Lower leg skin (tissue), 4 donors: ENCODE results near the gene NFIB. TPM values are rescaled to one million over a fixed set of nuclear protein-coding genes. Genes with fewer than 3 reads are reported as not detected.

Experiments used
- DNase-seq, 2 donors: peaks; one replicate each; pipeline ENCODE4 v3.0.0-alpha.2; 2019; ENCODE audit warnings: low spot score in 2 of 2
- H3K4me3 ChIP-seq: fragments of 200-600 bp; sonication (generic); 2 replicates; pipeline ENCODE4 v1.5.1; 2017; ENCODE audit warnings: mild to moderate bottlenecking, low read depth; ENCODE audit not compliant: poor library complexity, severe bottlenecking
- CTCF ChIP-seq, 3 donors: fragments of 450-650 bp; IDR thresholded peaks; one replicate each; pipeline ENCODE4 v1.5.1; 2016; ENCODE audit warnings: antibody characterized with exemption in 3 of 3, mild to moderate bottlenecking in 3 of 3, moderate library complexity in 2 of 3
- POLR2A ChIP-seq, 2 donors: fragments of 450-650 bp; IDR thresholded peaks; one replicate each; pipeline ENCODE4 v1.6.1; 2016 to 2017; ENCODE audit warnings: antibody characterized with exemption in 2 of 2, mild to moderate bottlenecking in 1 of 2, moderate library complexity in 1 of 2
- WGBS, 2 donors: methylation state at CpG; one replicate each; pipeline ENCODE4 v1.1.5; 2018; 5-methylcytosine and 5-hydroxymethylcytosine counted together
- intact Hi-C: fragments of 100-400 bp; cut with DNase I; formaldehyde crosslinking; loops from one replicate; pipeline ENCODE4 v1.15.0; 2023; ENCODE audit warnings: low total_unique reads
- total RNA-seq, 4 donors: library from RNA; depleted of rRNA; stranded (reverse); fragments of >200 nt; gene quantifications; one replicate each; pipeline ENCODE4 v1.1.0, GENCODE V29; 2016

NFIB gene
- total RNA-seq, 4 donors from 2014 or later = 68.2 to 145 (median 78.6) TPM

DNA sequence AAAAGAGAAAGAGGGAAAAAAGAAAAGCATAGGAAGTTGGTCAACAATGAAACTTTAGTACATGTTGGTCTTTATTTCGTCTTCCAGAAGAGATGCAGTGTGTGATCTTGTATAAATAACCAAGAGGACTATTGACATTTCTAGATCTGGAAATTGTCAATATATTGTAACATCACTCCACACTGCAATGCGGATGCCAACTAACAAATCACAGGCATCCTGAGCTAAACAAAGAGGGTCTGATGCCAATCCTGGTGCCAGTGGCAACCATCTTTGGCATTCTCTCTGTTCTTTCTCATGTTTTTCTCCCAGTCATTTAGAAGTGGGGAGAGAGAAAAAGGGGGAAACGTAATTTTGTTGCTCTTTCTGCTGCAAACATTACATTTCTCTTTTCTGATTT lies 9.7 kb downstream of the NFIB start:
- no peak for DNase-seq
- WGBS, 2 donors = 77 to 80% methylated on average over 3 of the region's 3 CpGs
- TF ChIP-seq POLR2A (IDR thresholded peaks at IDR 0.05) (no peak), CTCF (IDR thresholded peaks at IDR 0.05) (no peak)
- intact Hi-C loops = no loop called here
- no peak overlapping the region for H3K4me3 ChIP-seq

- 74 to 84% methylated on average over 9 of the region's 9 CpGs for WGBS, 2 donors
- intact Hi-C loops = no loop called here
- no peak overlapping the region for H3K4me3 ChIP-seq
- TF ChIP-seq POLR2A (IDR thresholded peaks at IDR 0.05) = no peak
- no peak for TF ChIP-seq CTCF (IDR thresholded peaks at IDR 0.05)
- no peak for DNase-seq
These were observed 10.4 kb downstream of the NFIB start for GRCh38 chr9:14303521-14303920.

DNA sequence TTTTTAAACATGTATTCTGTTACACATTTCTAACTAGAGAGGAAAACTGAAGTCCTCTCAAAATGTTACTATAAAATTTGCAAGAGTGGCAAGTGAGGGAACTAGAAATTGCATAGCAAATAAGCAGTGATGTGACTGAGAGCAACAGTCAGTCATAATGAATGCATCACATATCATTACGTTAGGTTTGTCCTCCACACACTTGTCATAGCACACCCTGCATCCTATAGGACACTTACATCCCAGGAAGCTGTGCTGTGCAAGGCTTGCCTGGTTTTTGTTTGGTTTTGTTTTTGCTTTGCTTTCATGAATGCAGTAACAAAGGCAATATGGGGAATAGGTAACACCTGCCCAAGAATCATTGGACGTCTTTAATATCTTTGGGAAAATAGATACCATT lies 10.8 kb downstream of the NFIB start:
- intact Hi-C loops = no loop called here
- TF ChIP-seq CTCF (IDR thresholded peaks at IDR 0.05) = no peak
- no peak for TF ChIP-seq POLR2A (IDR thresholded peaks at IDR 0.05)
- no peak for DNase-seq
- WGBS, 2 donors = 63 to 67% methylated on average over 2 of the region's 2 CpGs
- H3K4me3 ChIP-seq = no peak overlapping the region

DNA sequence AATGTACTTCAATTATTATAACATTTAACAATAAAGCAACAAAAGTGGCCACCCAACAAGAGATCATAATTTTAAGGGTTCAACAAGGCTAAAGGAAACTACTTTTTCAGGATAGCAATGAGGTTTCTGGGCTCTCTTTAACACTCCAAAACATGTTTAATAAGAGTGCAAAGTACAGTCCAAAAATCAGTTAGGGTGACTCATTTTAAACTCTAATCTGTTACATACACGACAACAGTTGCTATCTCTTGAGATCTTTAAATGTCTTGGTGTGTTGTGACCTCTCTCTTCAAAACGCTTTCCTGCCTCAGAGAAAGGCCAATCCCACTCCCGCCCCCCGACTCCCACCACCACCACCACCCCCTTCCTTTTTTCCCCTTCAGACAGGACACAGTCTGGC lies 11.5 kb downstream of the NFIB start:
- intact Hi-C loops = no loop called here
- TF ChIP-seq CTCF (IDR thresholded peaks at IDR 0.05) (no peak), POLR2A (IDR thresholded peaks at IDR 0.05) (no peak)
- DNase-seq = no peak
- H3K4me3 ChIP-seq = no peak overlapping the region
- WGBS, 2 donors = 13 to 15% methylated on average over 4 of the region's 4 CpGs

DNA sequence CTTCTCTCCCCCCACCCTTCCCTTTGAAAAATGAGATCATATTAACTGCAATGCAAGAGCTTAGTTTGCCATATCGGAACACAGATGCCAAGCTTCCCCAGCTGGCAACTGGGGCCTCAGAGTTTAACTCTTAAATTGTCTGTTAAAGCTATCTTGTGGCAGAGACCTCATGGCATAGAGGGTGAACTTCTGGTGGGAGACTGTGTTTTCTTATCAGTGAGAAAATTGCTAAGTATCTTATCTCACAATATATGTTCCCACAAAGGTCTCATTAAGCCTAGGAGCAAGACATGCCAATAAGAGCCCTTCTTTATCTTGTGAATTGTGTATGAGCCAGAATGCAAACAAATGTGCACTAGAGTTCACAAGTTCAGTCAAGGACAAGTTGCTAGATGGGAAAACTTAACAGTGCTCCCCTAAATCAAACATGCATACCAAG lies 12.3 kb downstream of the NFIB start:
- H3K4me3 ChIP-seq = no peak overlapping the region
- 4 to 24% methylated on average over 1 of the region's 1 CpG for WGBS, 2 donors
- TF ChIP-seq CTCF (IDR thresholded peaks at IDR 0.05) = no peak
- TF ChIP-seq POLR2A (IDR thresholded peaks at IDR 0.05) = no peak
- intact Hi-C loops = no loop called here
- DNase-seq = no peak

DNA sequence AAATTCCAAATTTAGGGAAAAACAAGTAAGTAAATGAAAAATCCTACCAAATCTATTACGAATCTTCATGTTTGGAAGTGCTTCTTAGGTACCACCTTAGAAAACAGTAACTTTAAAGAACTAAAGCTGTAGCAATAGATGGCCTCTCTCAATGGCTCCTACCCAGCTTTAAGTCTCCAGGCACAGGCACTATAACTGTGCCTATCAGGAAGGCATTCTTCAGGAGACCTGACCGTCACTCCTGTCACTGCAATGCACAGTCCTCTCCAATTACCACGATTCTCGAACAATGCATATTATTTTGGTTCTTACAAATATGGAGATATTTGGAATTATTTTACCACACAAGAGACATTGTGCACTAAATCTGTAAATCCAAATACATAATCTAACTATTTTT lies 12.9 kb downstream of the NFIB start:
- H3K4me3 ChIP-seq = no peak overlapping the region
- intact Hi-C loops = no loop called here
- 76 to 79% methylated on average over 4 of the region's 4 CpGs for WGBS, 2 donors

More for the DNA sequence above, 12.9 kb downstream of the NFIB start:
- TF ChIP-seq POLR2A (IDR thresholded peaks at IDR 0.05) = no peak
- DNase-seq = no peak
